Measurements from ENCODE around the gene MEGF9.

The MEGF9 gene

GRCh38 chr9:120701248-120701647 is 13.0 kb downstream of the MEGF9 start:
- no peak for DNase-seq

- no peak for DNase-seq
Observed at GRCh38 chr9:120698766-120699165, 15.5 kb downstream of the MEGF9 start.

GRCh38 chr9:120697448-120697847 is 16.8 kb downstream of the MEGF9 start:
- DNase-seq, result no peak

GRCh38 chr9:120696551-120697230 is 17.6 kb downstream of the MEGF9 start:
- no peak for DNase-seq

GRCh38 chr9:120694559-120694958 is 19.7 kb downstream of the MEGF9 start:
- no peak for DNase-seq

- DNase-seq, result no peak
Observed at GRCh38 chr9:120693700-120694008, 20.6 kb downstream of the MEGF9 start.

- no peak for DNase-seq
Observed at GRCh38 chr9:120692901-120693699, 21.2 kb downstream of the MEGF9 start.

- no peak for DNase-seq
Observed at GRCh38 chr9:120690372-120690771, 23.9 kb downstream of the MEGF9 start.

- DNase-seq, result no peak
Observed at GRCh38 chr9:120689860-120690259, 24.4 kb downstream of the MEGF9 start.

GRCh38 chr9:120688758-120689157 is 25.5 kb downstream of the MEGF9 start:
- DNase-seq, result no peak

GRCh38 chr9:120683150-120683549 is 31.1 kb downstream of the MEGF9 start:
- no peak for DNase-seq

GRCh38 chr9:120681121-120681520 is 33.1 kb downstream of the MEGF9 start:
- DNase-seq, result no peak

GRCh38 chr9:120680579-120680978 is 33.7 kb downstream of the MEGF9 start:
- DNase-seq, result no peak

- DNase-seq, result no peak
Observed at GRCh38 chr9:120680161-120680560, 34.1 kb downstream of the MEGF9 start.

GRCh38 chr9:120677965-120678364 is 36.3 kb downstream of the MEGF9 start:
- no peak for DNase-seq

- DNase-seq, result no peak
Observed at GRCh38 chr9:120676767-120677402, 37.4 kb downstream of the MEGF9 start.

GRCh38 chr9:120668399-120668798 is 45.9 kb downstream of the MEGF9 start:
- no peak for DNase-seq

- no peak for DNase-seq
Observed at GRCh38 chr9:120663950-120664349, 50.3 kb downstream of the MEGF9 start.

GRCh38 chr9:120663380-120663779 is 50.9 kb downstream of the MEGF9 start:
- no peak for DNase-seq

- DNase-seq, result no peak
Observed at GRCh38 chr9:120662513-120662912, 51.8 kb downstream of the MEGF9 start.

- no peak for DNase-seq
Observed at GRCh38 chr9:120659676-120660075, 54.6 kb downstream of the MEGF9 start.

GRCh38 chr9:120659209-120659608 is 55.1 kb downstream of the MEGF9 start:
- no peak for DNase-seq

GRCh38 chr9:120655005-120655622 is 59.2 kb downstream of the MEGF9 start:
- DNase-seq, result no peak

GRCh38 chr9:120654272-120654671 is 60.0 kb downstream of the MEGF9 start:
- DNase-seq, result no peak
